GM19467 (cell line): Measurements from ENCODE around the gene DDX11.
A peak's percentile ranks its signal among the peaks of the same experiment; 100 is the strongest.
"Not testable (repeated sequence)": the region's sequence is repeated elsewhere in the genome, so short reads cannot be mapped to it uniquely, and the experiment has no call there.

ENCODE experiments used
- ATAC-seq: cut with Tn5 transposase; IDR thresholded peaks from one replicate; pipeline ENCODE4 v1.9.1; 2021; ENCODE audit warnings: mild to moderate bottlenecking, moderate library complexity; ENCODE audit not compliant: unreplicated experiment

Gene DDX11

DNA sequence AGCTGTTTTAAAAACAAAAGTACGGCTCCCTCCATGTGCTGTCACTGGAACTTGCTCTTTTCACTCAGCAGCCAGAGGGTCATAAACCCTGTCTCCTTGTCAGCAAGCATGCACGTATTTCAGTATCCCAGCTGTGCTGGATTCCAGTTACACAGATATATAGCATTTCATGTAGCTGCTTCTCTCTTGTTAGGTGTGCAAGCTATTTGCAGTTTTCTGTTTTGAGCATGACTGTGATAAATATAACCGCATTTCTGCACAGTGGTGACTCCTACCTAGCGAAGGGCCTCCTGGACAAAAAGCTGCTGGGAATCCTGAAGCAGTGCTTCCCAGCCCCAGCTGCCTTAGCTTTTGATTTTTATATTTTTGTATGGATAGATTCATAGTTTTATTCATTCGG, 24.7 kb downstream of the DDX11 start:
- not testable (repeated sequence) for ATAC-seq

DNA sequence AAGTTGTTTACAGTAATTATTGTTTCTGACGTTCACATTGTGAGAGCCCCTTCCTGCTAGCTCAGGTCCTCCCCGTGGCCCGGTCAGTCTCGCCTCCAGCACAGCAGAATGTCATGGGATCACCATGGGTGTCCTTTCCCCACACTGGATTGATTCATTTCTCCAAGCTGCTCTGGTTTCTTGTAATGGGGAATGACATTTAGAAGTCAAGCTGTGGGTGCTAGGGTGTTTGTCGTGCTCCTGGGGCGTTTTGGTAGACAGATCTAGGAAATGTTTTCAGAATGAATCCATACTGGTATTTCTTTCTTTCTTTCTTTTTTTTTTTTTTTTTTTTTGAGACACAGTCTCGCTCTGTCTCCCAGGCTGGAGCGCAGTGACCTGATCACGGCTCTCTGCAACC, 25.1 kb downstream of the DDX11 start:
- not testable (repeated sequence) for ATAC-seq

GRCh38 chr12:31099434-31099833, 25.8 kb downstream of the DDX11 start:
- ATAC-seq = not testable (repeated sequence)

DNA sequence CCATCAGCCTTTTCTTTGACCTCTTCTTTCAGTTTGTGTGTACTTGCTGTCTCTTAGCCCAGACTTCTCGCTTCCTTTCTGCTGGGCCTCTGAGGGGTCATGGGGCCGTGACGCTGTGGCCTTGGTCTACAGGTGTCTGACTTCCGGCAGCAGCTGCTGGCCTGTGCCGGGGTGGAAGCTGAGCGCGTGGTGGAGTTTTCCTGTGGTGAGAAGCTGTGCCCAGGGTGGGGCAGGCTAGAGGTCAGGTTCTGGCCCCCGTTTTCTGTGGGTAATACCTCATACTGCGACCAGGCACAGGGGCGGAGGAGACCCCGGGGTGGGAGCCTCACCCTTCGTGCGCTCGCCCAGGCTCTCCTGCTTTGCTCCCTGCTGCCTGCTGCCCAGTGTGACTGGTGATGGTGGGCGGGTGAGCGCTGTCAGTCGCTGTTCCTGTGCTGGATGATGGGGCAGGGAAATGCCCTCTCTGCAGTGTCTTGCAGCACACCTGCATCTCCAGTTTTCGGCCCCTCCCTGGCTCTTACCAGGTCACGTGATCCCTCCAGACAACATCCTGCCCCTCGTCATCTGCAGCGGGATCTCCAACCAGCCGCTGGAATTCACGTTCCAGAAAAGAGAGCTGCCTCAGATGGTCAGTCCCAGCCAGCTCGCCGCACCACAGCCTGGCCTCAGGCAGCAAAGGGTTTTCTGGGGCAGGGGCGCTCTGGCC, 27.0 kb downstream of the DDX11 start:
- not testable (repeated sequence) for ATAC-seq

DNA sequence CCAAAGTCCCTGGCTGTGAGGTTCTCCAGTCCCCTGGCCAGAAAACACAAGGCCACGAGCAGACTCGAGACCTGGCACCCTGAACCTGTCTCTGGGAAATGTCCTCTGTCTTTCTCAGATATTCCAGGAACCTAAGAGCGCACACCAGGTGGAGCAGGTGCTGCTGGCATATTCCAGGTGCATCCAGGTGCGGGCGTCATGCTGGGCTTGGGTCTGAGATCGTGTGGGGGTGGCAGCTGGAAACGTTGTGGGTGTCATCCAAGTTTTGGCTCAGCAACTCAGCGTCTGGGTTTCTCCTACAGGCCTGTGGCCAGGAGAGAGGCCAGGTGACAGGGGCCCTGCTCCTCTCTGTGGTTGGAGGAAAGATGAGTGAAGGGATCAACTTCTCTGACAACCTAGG, 28.5 kb downstream of the DDX11 start:
- not testable (repeated sequence) for ATAC-seq

GRCh38 chr12:31102596-31102995, 28.9 kb downstream of the DDX11 start:
- ATAC-seq = not testable (repeated sequence)

GRCh38 chr12:31103561-31103975, 29.9 kb downstream of the DDX11 start:
- not testable (repeated sequence) for ATAC-seq

- ATAC-seq = not testable (repeated sequence)
Observed at GRCh38 chr12:31104220-31104619, 30.6 kb downstream of the DDX11 start.

DNA sequence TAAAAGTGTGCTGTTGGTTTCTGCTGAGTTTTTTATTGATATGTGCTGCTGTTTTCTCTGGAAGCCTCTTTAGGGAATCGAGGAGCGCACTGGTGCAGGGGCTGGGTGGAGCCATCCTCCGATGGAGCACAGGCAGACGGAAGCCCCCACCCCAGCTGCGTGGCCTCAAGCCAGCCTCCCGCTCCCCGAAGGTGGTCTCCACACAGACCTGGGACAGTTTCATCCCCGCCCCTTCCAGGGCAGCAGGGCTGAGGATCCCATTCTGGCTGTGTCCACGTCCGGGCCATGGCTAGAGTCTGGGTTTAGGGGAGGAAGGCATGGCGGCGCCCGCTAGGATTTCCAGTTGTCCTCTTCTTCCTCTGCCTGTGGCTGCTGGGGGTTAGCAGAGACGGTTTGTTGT, 31.1 kb downstream of the DDX11 start:
- not testable (repeated sequence) for ATAC-seq

DNA sequence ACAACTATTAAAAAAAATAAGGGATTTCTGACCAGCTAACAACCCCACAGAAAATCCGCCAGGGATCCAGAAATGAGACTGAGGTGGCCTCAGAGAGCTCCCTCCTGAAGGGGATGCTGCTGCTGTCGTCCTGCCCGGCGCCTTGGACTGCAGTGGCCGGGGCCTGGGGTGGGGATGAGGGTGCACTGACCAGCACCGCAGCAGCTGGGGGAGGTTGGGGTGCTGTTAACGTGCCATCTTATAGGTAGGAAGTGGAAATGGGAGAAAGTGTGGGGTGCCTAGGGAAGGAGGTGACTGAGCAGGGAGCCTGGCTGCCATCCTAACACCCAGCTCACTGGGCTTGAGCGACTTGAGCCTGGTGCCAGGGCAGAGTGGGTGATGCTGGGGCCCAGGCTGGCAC, 32.0 kb downstream of the DDX11 start:
- ATAC-seq = no peak

DNA sequence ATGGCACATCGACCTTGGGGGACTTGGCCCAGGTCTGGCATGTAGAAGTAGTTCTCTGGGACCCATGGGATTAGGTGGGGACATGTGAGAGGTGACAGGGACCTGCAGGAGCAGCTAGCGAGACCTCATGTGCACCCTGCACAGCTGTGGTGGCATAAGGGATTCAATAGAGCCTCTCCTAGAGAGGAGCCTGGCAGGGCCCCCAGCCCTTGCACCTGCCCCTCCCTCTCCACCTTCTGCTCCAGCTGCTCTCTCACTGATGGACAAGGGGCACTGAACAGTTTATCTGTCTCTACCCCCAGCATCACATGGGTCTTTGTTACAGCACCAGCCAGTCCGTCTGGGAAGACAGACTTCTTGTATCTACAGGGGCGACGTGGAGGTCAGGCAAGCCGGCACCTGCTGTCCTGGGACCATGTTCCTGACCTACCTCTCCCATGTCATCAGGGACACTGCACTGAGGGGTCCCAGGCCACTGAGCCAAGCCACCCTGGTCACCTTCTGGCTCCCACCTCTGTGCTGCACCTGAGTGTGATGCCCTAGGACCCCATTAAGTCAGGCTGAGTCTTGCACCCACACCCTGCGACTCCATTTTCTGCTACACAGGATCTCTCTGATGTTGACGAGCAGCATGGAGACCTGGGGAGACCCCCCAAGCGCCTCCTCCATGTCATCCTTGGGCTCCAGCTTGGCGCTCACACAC, 32.6 kb downstream of the DDX11 start:
- no peak for ATAC-seq

DNA sequence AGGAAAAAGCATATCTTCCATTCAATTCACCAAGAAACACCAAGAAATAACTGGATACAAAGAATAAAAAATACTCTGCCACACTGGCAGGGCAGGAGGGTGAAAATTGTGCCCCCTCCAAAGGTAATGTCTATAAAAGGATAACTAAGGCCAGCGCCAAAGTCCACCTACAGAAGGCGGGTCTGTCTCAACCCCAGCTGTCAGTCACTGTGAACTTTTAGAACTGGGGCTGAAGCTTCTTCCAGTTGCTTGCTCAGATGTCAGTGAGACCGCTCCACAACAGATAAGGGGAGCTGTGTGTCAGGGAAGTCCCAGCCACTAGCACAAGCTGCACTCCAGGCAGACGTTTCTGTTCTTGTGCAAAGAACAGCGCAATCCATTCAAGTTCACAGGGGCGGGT, 36.1 kb downstream of the DDX11 start:
- not testable (repeated sequence) for ATAC-seq

- not testable (repeated sequence) for ATAC-seq
Observed at GRCh38 chr12:31110263-31110662, 36.6 kb downstream of the DDX11 start.

DNA sequence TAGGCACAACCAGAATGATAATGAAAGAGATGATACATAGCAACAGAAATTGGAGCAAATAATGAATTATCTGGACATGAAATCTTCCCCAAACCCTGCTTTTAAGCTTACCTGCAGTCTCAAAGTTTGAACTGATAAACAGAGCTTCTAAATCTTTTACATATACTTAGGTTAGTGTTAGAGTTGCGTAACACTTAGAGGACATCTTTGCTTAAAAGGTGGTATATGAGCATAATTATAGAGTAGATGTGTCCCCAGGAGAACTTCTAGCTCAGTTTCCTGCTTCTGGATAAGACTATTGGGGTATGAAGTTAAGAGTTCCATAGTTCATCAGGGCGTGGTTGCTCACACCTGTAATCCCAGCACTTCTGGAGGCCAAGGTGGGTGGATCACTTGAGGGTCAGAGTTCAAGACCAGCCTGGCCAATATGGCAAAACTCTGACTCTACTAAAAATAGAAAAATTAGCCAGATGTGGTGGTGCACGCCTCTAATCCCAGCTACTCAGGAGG, 41.5 kb downstream of the DDX11 start:
- ATAC-seq = not testable (repeated sequence)

DNA sequence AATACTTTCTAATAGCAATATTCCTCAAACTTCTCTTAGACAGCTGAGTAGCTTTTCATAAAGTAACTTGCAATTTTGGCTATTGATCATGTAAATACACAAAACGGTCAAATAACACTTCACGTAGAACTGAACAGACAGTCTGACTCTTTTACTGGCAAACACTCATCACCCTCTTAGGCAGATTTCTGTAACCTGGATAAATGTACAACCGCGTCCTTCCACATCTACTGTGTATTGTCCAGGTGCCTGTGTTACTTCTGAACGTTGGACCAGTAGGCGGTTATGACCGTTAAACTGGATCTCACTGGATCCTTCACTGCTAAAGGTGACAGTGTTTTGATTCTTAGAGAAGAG, 43.2 kb downstream of the DDX11 start:
- not testable (repeated sequence) for ATAC-seq

- peak; percentile 70 for ATAC-seq
Observed at GRCh38 chr12:31117203-31118011, 43.7 kb downstream of the DDX11 start.

DNA sequence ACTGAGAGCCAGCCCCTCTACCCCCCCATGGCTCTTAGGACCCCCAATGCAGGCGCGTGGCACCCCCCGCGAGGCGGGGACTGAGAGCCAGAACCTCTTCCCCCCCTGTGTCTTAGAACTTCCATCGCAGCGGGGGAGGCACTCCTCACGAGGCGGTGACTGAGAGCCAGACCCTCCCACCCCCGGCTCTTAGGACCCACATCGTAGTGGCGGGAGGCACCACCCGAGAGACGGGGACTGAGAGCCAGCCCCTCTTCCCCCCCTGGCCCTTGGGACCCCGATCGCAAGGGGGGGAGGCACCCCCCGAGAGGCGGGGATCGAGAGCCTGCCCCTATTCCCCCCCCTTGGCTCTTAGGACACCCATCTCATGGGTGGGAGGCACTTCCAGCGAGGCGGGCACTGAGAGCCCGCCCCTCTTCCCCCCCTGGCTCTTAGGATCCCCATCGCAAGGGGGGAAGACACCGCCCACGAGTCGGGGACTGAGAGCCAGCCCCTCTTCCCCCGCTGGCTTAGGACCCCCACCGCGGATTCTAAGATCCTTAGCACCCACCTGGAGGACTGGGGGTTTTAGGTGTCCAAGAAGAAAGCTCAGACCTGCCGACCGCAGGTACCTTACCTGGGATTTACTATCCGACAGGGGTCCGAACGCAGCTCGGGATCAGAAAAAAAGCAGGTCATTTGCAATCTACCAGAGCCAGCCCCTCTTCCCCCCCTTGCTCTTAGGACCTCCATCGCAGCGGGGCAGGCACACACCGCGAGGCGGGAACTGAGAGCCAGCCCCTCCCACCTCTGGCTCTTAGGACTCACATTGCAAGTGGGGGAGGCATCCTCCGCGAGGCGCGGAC, 44.9 kb downstream of the DDX11 start:
- ATAC-seq = no peak

DNA sequence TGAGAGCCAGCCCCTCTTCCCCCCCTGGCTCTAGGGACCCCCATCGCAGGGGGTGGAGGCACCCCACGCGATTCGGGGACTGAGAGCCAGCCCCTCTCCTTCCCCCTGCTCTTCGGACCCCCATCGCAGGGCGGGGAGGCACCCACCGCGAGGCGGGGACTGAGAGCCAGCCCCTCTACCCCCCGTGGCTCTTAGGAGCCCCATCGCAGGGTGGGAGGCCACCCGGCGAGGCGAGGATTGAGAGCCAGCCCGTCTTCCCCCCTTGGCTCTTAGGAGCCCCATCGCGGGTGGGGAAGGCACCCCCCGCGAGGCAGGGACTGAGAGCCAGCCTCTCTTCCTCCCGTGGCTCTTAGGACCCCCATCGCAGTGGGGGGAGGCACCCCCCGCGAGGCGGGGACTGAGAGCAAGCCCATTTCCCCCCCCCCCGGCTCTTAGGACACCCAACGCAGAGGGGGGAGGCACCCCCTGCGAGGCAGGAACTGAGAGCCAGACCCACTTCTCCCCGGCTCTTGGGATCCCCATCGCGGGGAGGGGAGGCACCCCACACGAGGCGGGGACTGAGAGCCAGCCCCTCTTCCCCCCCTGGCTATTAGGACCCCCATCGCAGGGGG, 45.6 kb downstream of the DDX11 start:
- ATAC-seq = no peak

DNA sequence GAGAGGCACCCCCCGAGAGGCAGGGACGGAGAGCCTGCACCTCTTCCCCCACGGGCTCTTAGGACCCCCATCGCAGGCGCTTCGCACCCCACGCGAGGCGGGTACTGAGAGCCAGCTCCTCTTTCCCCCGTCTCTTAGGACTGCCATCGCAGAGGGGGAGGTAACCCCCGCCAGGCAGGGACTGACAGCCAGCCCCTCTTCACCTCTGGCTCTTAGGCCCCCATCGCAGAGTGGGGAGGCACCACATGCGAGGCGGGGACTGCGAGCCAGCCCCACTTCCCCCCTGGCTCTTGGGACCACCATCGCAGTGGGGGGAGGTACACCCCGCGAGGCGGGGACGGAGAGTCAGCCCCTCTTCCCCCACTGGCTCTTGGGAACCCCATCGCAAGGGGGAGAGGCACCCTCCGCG, 46.1 kb downstream of the DDX11 start:
- ATAC-seq = no peak

- ATAC-seq = no peak
Observed at GRCh38 chr12:31120392-31121008, 46.8 kb downstream of the DDX11 start.
